HG02852 (cell line): ENCODE measurements around the gene CPXM2.

Experiments used
- ATAC-seq: cut with Tn5 transposase; IDR thresholded peaks from one replicate; pipeline ENCODE4 v1.9.1; 2021; ENCODE audit warnings: mild to moderate bottlenecking, moderate library complexity; ENCODE audit not compliant: unreplicated experiment

Gene CPXM2

GRCh38 chr10:123891144-123892071 is at the start of gene CPXM2:
Gene CPXM2 (minus strand): TSS chr10:123891807. CDS start chr10:123891659, 148 bp downstream.
- no peak for ATAC-seq

GRCh38 chr10:123939591-123939990 is 48.0 kb upstream of the CPXM2 start:
- no peak for ATAC-seq

- no peak for ATAC-seq
Observed at GRCh38 chr10:123938890-123939289, 47.3 kb upstream of the CPXM2 start.

- no peak for ATAC-seq
Observed at GRCh38 chr10:123936426-123936825, 44.8 kb upstream of the CPXM2 start.

- ATAC-seq, result no peak
Observed at GRCh38 chr10:123935680-123936079, 44.1 kb upstream of the CPXM2 start.

DNA sequence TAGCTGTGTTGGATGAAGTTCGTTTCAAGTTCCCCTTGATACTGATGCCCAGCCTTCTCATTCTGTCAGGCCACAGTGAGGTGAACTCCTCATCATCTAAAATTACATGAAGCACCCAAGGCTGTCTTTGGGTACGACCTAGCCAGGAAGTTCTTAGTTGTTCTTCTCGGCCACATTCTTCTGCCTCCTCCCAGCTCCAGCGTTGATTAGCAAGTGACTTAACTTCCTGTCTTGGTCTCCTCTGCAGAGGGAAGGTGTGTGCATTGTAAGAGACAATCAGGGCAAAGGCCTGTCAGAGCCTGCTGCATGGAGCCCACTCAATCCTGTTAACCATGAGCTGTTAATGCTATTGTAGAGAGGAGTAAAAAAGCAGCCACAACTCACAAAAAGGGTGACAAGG is 43.2 kb upstream of the CPXM2 start:
- ATAC-seq, result no peak

- no peak for ATAC-seq
Observed at GRCh38 chr10:123930340-123931001, 38.9 kb upstream of the CPXM2 start.

DNA sequence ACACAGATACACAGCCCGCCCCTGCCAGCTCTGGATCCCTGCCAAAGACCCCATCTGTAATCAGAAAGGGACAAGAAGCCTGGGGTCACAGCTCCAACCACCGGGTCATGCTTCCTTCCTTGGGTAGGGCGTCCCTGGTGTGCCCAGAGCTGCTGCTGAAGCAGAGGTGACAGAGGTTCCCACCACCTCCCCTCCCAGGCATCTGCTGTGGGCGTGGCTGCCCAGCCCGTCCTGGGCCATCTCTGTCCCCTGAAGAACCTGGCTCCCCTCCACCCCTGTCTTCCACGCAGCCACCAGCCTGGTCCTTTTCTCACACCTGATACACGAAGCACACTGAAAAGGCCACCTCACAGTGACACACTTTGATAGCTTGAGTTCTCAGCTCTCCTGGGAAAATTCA is 38.2 kb upstream of the CPXM2 start:
- ATAC-seq, result no peak

DNA sequence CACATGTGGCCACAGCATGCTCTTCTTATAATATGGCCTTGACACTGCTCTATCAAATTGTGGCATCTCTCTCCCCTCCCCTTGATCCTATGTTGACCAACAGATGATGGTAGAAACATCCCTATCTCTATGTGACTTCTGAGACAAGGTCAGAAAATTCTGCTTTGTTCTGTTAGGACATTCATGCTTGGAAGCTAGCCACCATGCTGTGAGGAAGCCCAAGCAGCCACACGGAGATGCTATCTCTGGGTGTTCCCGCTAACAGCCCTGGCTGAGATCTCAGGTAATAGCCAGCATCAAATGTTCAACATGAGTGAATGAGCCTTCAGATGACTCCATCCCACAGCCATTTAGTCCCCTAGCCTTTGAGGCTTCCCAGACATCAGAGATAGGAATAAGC is 36.8 kb upstream of the CPXM2 start:
- no peak for ATAC-seq

GRCh38 chr10:123926401-123927264 is 35.0 kb upstream of the CPXM2 start:
- ATAC-seq, result peak; percentile 65

DNA sequence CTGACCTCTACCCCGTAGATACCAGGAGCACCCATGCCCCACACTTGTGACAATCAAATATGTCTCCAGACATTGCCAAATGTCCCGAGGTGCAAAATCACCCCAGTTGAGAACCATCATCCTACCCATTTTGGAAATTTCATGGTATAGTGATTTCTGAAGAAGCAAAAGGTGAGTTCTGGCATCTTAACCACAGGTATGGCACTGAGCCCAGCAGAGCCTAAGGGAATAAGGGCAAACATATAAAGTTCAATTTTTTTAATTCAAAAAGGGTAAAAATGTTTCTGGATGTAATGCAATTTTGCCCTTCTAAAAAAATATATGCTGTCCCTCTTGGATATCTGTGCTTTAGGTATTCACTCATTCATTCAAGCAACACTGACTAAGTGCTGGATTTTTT is 30.5 kb upstream of the CPXM2 start:
- no peak for ATAC-seq

DNA sequence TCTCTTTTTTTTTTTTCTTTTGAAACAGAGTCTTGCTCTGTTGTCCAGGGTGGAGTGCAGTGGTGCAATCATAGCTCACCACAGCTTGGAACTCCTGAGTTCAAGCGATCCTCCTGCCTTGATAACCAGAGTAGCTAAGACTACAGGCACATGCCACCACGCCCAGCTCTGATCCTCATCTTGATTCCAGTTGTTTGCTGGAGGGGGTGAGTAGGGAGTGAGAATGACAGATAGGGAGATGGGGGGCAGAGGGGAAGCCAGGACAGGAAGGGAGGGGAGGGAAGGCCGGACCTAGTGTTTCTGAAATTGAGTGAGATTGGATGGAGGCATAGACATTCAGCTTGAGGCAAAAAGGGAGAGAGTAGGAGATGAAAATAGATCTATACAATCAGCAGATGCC is 25.2 kb upstream of the CPXM2 start:
- no peak for ATAC-seq

DNA sequence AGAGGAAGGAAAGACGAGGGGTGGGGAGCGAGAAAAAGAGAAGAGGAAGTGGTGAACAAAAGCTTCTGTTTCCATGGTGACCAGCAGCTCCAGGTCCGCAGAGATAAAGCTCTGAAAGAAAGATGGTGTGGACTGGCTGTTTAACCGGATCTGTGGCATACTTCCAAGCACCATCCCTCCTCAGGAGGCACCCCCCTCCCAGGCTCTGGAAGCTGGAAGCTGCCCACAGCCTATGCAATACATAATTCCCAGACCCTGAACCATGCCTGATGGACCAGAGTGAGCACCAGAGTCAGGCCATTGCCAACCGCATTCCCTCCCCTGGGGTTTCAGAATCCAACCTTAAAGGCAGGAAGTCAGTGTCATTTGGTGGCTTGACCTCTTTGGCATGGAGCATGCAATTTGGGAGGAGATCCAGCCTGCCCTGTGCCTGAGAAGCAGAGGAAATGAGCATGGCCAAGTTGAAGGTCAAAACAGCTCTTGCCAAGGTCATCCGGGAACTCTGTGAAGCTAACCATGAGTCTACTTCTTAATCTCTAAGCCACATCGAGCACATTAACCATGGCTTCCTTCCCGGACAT is 22.2 kb upstream of the CPXM2 start:
- no peak for ATAC-seq

DNA sequence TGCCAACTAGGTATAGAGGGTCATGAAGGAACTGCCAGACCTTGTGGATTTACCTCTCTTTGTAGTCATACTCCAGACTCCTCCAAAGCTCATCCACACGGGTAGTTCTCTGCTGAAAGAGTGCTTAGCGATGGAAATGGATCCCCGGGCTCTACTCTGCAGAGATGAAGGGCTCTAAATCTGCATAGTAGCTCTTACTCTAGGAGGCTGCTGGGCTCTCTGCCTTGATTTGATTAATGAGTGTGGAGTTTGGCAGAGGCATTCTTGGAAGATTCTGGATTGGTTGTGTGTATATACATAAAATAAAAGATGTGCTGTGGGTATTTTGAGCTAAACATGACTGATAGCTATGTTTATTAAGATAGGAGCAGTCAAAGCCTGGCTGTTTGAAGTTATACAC is 21.3 kb upstream of the CPXM2 start:
- ATAC-seq, result no peak

DNA sequence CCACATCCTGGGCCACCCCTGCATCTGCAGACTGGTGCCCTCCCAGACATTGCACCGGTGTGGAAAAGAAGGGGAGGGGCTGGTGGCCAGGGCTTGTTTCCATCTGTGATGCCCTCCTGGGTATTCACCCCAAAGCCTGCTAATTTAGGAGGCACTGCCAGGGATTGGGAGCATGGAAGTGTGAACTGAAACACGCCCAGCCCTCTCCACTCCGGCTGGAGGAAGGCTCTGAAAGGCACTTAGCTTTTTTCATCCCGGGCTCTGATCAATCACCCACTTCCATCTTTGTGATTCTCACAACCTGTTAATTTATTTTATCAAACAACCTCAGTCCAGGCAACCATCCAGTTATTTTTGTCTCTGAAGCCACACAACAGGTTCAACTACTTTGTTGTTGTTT is 20.9 kb upstream of the CPXM2 start:
- ATAC-seq, result no peak

DNA sequence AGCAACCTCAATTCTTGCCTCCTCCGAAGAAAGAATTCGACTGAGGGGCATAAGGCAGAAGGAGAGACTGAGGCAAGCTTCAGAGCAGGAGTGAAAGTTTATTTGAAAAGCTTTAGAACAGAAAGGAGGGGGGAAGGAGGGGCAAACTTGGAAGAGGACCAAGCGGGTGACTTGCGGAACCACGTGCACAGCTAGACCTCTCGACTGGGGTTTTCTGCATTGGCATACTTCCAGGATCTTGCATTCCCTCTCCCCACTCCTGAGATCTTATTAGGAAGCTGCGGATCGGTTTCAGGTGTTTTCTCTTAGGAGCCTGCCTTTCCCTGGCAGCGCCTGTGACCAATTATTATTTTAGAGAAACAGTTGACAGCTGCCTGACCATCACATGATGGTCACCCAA is 20.3 kb upstream of the CPXM2 start:
- ATAC-seq, result no peak

- ATAC-seq, result no peak
Observed at GRCh38 chr10:123909866-123910265, 18.3 kb upstream of the CPXM2 start.

DNA sequence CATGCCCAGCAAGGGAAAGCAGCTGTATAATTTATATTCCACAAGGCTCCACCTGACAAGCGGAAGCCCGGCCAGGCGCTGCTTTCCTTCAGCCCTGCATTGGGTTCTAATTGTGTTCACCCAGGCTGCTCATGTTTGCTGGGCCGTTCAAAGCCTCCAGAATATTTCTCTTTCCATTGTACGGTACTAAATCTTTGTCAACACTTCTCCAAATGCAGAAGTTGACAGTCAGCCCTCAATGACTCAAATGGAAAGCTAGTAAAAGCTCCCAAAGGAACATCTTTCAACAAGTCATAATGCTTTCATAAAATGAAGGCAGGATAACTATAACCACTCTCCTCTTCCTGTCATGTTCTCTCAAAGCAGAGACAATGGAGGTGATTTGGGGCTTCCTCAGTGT is 17.8 kb upstream of the CPXM2 start:
- no peak for ATAC-seq

GRCh38 chr10:123908379-123908778 is 16.8 kb upstream of the CPXM2 start:
- no peak for ATAC-seq

- ATAC-seq, result no peak
Observed at GRCh38 chr10:123906884-123907652, 15.5 kb upstream of the CPXM2 start.
